Fibroblast of lung (primary cell): ENCODE results near the gene GRIK1. TPM values are rescaled to one million over a fixed set of nuclear protein-coding genes. Genes with fewer than 3 reads are reported as not detected.

ENCODE experiments used
- DNase-seq, 2 donors: peaks; one replicate each; pipeline versions ENCODE4 v3.0.0 to v3.0.0-alpha.2; 2010; ENCODE audit warnings: low read depth in 2 of 2
- H2AFZ ChIP-seq: 2 replicates; pipeline ENCODE4 v1.5.1; 2012; ENCODE audit warnings: low read length, control low read depth, inconsistent platforms
- H3K27ac ChIP-seq: 2 replicates; pipeline ENCODE4 v1.5.1; 2011; ENCODE audit warnings: low read length, control low read depth; ENCODE audit not compliant: insufficient read depth
- H3K27me3 ChIP-seq: 2 replicates; pipeline ENCODE4 v1.5.1; 2011; ENCODE audit warnings: mild to moderate bottlenecking, low read length; ENCODE audit not compliant: control insufficient read depth, insufficient read depth
- H3K36me3 ChIP-seq: 2 replicates; pipeline ENCODE4 v1.5.1; 2011; ENCODE audit warnings: low read length; ENCODE audit not compliant: control insufficient read depth, insufficient read depth
- H3K4me1 ChIP-seq: 2 replicates; pipeline ENCODE4 v1.5.1; 2011; ENCODE audit warnings: low read length; ENCODE audit not compliant: control insufficient read depth, insufficient read depth; ENCODE audit errors: extremely low read depth
- H3K4me2 ChIP-seq: 2 replicates; pipeline ENCODE4 v1.5.1; 2011; ENCODE audit warnings: low read length, control low read depth; ENCODE audit not compliant: insufficient read depth; ENCODE audit errors: extremely low read depth
- H3K4me3 ChIP-seq, 4 experiments: fragments of 200-600 bp in 1 of 4; sonication (generic) in 1 of 4; replicated peaks in 1 of 4; 2 replicates each; pipeline ENCODE4 v1.5.1; 2011 to 2016; ENCODE audit warnings: low read length in 4 of 4, low read depth in 3 of 4, mild to moderate bottlenecking in 3 of 4, control low read depth in 2 of 4, inconsistent platforms in 1 of 4, mixed read lengths in 1 of 4; ENCODE audit not compliant: insufficient read depth in 1 of 4; ENCODE audit errors: control extremely low read depth in 1 of 4
- H3K79me2 ChIP-seq: 2 replicates; pipeline ENCODE4 v1.5.1; 2012; ENCODE audit warnings: mild to moderate bottlenecking, low read length, inconsistent platforms; ENCODE audit not compliant: control insufficient read depth, insufficient read depth
- H3K9ac ChIP-seq: 2 replicates; pipeline ENCODE4 v1.5.1; 2011; ENCODE audit warnings: mild to moderate bottlenecking, low read length, control low read depth; ENCODE audit not compliant: insufficient read depth
- H3K9me3 ChIP-seq: 2 replicates; pipeline ENCODE4 v1.5.1; 2012; ENCODE audit warnings: low read depth, low read length; ENCODE audit not compliant: control insufficient read depth, insufficient read depth
- H4K20me1 ChIP-seq: 2 replicates; pipeline ENCODE4 v1.5.1; 2011; ENCODE audit warnings: low read length; ENCODE audit not compliant: control insufficient read depth, insufficient read depth; ENCODE audit errors: extremely low read depth
- EZH2 ChIP-seq: IDR thresholded peaks from 2 replicates; pipeline ENCODE4 v1.5.1; 2012; ENCODE audit warnings: low read length, control low read depth, mild to moderate bottlenecking; ENCODE audit errors: missing control alignments
- polyA plus RNA-seq, 2 donors: library from polyadenylated mRNA; depleted of rRNA in 1 of 2; stranded (reverse) in 1 of 2; unstranded in 1 of 2; fragments of >200 nt; gene quantifications; 2 replicates each; pipeline ENCODE4 v1.2.1, GENCODE V29; 2011 to 2012; ENCODE audit warnings: missing spikeins in 1 of 2
- total RNA-seq: library from RNA; depleted of rRNA; stranded (reverse); fragments of >200 nt; gene quantifications from 2 replicates; pipeline ENCODE4 v1.2.1, GENCODE V29; 2014
- TF ChIP-seq, protein P1 (sequence below), 2 donors: IDR thresholded peaks in 1 of 2; conservative IDR thresholded peaks in 1 of 2; 1 replicate in 1 of 2; 2 replicates in 1 of 2; pipeline ENCODE4 v1.5.1; 2011 to 2012; ENCODE audit warnings: low read length in 2 of 2, control low read depth in 1 of 2, inconsistent platforms in 1 of 2, low read depth in 1 of 2, mild to moderate bottlenecking in 1 of 2

GRIK1 gene
- total and polyA plus RNA-seq, 2 donors (not counting 1 experiment from before 2014, with no cell fraction given) = not detected

DNA sequence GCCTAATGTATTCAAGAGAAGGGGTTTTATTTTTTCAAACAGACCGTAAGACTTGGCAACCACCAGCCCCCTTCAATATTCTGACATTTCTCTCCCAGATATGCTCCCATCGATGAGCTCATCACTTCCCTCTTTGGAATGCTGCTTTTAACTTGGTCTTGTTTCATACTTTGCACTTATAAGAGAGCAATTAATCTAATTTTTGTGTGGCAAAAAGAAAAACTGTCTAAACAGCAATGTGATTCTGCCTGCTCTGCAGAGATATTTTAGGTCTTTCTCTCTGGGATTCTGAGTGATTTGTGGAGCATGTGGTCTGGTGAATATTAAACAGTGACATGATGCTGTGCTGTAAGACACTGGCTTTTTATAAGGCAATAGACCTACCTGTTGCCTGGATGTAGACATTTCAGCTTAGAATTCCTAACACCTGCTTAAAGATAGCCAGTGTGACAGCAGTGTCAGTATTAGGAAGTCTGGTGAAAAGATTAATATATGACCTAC is 356.3 kb downstream of the GRIK1 start:
- Histone ChIP-seq H3K27me3 (no peaks in the 10 kb centered on the region), H3K4me3 (no peak overlapping the region), H4K20me1 (no peaks in the 10 kb centered on the region), H3K79me2 (no peaks in the 10 kb centered on the region), H3K9me3 (no peaks in the 10 kb centered on the region), H3K4me2 (no peak overlapping the region), H3K36me3 (no peaks in the 10 kb centered on the region), H2AFZ (no peak overlapping the region), H3K27ac (no peak overlapping the region), H3K4me1 (no peaks in the 10 kb centered on the region), H3K9ac (no peak overlapping the region)
- no peak for TF ChIP-seq EZH2
- TF ChIP-seq, protein P1, sequence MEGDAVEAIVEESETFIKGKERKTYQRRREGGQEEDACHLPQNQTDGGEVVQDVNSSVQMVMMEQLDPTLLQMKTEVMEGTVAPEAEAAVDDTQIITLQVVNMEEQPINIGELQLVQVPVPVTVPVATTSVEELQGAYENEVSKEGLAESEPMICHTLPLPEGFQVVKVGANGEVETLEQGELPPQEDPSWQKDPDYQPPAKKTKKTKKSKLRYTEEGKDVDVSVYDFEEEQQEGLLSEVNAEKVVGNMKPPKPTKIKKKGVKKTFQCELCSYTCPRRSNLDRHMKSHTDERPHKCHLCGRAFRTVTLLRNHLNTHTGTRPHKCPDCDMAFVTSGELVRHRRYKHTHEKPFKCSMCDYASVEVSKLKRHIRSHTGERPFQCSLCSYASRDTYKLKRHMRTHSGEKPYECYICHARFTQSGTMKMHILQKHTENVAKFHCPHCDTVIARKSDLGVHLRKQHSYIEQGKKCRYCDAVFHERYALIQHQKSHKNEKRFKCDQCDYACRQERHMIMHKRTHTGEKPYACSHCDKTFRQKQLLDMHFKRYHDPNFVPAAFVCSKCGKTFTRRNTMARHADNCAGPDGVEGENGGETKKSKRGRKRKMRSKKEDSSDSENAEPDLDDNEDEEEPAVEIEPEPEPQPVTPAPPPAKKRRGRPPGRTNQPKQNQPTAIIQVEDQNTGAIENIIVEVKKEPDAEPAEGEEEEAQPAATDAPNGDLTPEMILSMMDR (conservative IDR thresholded peaks at IDR 0.05 in 1 of 2, IDR thresholded peaks at IDR 0.05 in 1 of 2; ENCODE audit: low read depth in 1 of 2, low read length in 2 of 2) = no peak
- DNase-seq = no peak

DNA sequence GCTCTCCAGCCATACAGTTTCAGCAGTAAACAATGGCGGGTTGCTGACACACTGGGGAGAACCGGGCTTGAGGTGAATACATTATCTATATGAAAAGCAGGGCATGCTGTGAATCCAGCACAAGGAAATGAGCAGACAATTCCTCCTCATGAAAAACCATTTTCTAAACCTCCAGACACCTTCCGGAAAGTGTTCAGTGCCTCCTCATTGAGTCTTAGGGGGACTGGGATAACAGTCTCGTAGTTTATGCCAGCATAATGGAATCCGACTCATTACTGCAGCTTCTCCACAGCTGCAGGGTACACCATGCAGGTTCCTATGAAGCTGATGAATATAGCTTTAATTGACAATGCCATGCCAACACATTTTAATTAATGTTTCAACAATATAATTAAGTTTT is 356.9 kb downstream of the GRIK1 start:
- DNase-seq = no peak
- H3K4me3 ChIP-seq = no peak overlapping the region
- H4K20me1 ChIP-seq = no peaks in the 10 kb centered on the region
- no peak overlapping the region for H3K9ac ChIP-seq
- no peaks in the 10 kb centered on the region for H3K36me3 ChIP-seq
- H3K79me2 ChIP-seq = no peaks in the 10 kb centered on the region
- H3K4me2 ChIP-seq = no peak overlapping the region
- no peak overlapping the region for H2AFZ ChIP-seq
- no peaks in the 10 kb centered on the region for H3K27me3 ChIP-seq
- H3K4me1 ChIP-seq = no peaks in the 10 kb centered on the region
- no peak overlapping the region for H3K27ac ChIP-seq
- TF ChIP-seq, protein P1 (conservative IDR thresholded peaks at IDR 0.05 in 1 of 2, IDR thresholded peaks at IDR 0.05 in 1 of 2; ENCODE audit: low read depth in 1 of 2, low read length in 2 of 2) = no peak
- H3K9me3 ChIP-seq = no peaks in the 10 kb centered on the region

DNA sequence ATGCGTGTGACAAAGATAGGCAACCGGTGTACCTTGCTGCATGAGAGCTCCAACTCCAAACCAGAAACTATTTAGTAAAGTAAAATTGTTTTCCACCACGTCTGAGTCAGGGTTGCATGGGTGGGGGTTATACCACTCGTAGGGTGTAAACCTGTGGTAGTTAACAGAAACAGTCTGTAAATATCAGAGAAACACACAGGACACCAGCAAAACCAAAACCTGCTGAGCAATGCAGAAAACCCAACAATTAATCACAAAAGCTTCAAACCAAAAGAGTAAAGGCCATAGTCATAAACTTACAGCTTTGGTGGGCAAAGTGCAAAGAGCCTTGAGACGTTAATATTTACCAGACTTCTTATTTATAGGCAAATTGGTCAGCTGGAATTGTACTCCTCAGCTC is 358.4 kb downstream of the GRIK1 start:
- H3K4me1 ChIP-seq = no peaks in the 10 kb centered on the region
- no peak overlapping the region for H3K27ac ChIP-seq
- no peaks in the 10 kb centered on the region for H3K79me2 ChIP-seq
- H3K27me3 ChIP-seq = no peaks in the 10 kb centered on the region
- no peaks in the 10 kb centered on the region for H3K36me3 ChIP-seq
- H3K4me2 ChIP-seq = no peak overlapping the region
- H2AFZ ChIP-seq = no peak overlapping the region
- no peak overlapping the region for H3K9ac ChIP-seq
- TF ChIP-seq, protein P1 (conservative IDR thresholded peaks at IDR 0.05 in 1 of 2, IDR thresholded peaks at IDR 0.05 in 1 of 2; ENCODE audit: low read depth in 1 of 2, low read length in 2 of 2) = no peak
- no peak for TF ChIP-seq EZH2
- no peak for DNase-seq
- H3K4me3 ChIP-seq = no peak overlapping the region
- H4K20me1 ChIP-seq = no peaks in the 10 kb centered on the region
- H3K9me3 ChIP-seq = no peaks in the 10 kb centered on the region
